ENCODE measurements around the gene THOC5. TPM values are rescaled to one million over a fixed set of nuclear protein-coding genes. Genes with fewer than 3 reads are reported as not detected.
"Not testable (repeated sequence)": the region's sequence is repeated elsewhere in the genome, so short reads cannot be mapped to it uniquely, and the experiment has no call there.

Gene THOC5
- total RNA-seq, 3 donors from 2014 or later (not counting 1 experiment from before 2014, with no cell fraction given): 42.4 to 62.5 (median 52.6) TPM

DNA sequence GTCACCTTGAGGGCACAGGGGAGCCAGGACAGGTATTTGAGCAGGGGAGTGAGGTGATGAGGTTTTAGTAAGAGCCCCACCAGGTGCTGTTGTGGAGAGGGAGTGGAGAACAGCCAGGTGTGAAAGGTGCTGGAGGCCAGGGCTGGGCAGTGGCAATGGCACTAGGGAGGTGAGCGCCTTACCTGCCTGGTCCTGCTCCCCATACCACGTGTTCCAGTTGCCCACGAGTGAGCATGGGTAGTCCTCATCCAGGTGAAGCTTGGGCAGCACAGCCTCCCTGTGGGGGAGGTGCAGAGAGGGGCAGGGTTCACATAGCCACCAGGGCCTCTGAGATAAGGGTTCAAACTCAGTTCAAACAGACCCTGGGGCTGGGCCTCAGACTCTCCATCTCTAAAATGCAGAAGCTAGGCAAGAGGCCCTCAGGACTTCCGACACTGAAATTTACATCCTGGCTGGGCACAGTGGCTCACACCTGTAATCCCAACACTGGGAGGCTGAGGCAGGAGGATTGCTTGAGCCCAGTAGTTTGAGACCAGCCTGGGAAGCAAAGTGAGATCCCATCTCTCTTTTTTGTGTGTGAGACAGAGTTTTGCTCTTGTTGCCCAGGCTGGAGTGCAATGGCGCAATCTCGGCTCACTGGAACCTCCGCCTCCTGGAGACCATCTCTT is 15.6 kb upstream of the THOC5 start:
- TF ChIP-seq, protein P1, sequence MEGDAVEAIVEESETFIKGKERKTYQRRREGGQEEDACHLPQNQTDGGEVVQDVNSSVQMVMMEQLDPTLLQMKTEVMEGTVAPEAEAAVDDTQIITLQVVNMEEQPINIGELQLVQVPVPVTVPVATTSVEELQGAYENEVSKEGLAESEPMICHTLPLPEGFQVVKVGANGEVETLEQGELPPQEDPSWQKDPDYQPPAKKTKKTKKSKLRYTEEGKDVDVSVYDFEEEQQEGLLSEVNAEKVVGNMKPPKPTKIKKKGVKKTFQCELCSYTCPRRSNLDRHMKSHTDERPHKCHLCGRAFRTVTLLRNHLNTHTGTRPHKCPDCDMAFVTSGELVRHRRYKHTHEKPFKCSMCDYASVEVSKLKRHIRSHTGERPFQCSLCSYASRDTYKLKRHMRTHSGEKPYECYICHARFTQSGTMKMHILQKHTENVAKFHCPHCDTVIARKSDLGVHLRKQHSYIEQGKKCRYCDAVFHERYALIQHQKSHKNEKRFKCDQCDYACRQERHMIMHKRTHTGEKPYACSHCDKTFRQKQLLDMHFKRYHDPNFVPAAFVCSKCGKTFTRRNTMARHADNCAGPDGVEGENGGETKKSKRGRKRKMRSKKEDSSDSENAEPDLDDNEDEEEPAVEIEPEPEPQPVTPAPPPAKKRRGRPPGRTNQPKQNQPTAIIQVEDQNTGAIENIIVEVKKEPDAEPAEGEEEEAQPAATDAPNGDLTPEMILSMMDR (IDR thresholded peaks at IDR 0.05): no peak
- DNase-seq (no peak), ATAC-seq (no peak)
- no peaks in the 10 kb centered on the region for H3K36me3 Mint-ChIP-seq
- H3K27me3 ChIP-seq (ENCODE audit: control insufficient read depth, insufficient read depth, low read length): no peaks in the 10 kb centered on the region
- no peaks in the 10 kb centered on the region for H3K27me3 Mint-ChIP-seq (ENCODE audit: low read depth in 2 of 2)
- no peak overlapping the region for H3K27ac ChIP-seq (ENCODE audit: low read length)
- no peaks in the 10 kb centered on the region for H3K9me3 Mint-ChIP-seq
- peaks cover 0 to 4% of the 10 kb centered on the region in 2 donors for H3K4me1 Mint-ChIP-seq
- H3K36me3 ChIP-seq (ENCODE audit: control insufficient read depth, insufficient read depth, low read length): peaks cover 12% of the 10 kb centered on the region
- H3K4me3 Mint-ChIP-seq: no peak overlapping the region
- 93% methylated on average over 7 of the region's 7 CpGs for WGBS (ENCODE audit: insufficient coverage)
- no peak overlapping the region for H3K4me3 ChIP-seq (ENCODE audit: low read length)
- H3K27ac Mint-ChIP-seq: no peak overlapping the region
- H3K9me3 ChIP-seq (ENCODE audit: control insufficient read depth, insufficient read depth, low read length): no peaks in the 10 kb centered on the region
- intact Hi-C loops (cut with micrococcal nuclease): no loop called here
- no peaks in the 10 kb centered on the region for H3K4me1 ChIP-seq (ENCODE audit: control insufficient read depth, insufficient read depth, low read length)

DNA sequence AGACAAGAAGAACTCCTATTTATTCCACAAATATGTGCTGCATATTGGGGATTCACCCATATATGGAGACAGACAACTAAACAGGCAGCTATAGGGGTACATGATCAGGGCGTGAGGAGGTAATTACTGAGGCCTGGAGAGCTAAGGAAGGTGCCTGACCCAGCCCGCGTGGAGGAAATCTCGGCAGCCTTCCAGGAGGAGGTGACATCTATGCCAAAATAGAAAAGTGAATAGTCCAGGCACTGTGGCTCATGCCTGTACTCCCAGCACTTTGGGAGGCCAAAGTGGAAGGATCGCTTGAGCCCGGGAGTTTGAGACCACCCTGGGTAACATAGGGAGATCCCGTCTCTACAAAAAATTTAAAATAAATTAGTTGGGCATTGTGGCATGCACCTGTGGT is 13.8 kb upstream of the THOC5 start:
- no peak for DNase-seq
- intact Hi-C loops (cut with micrococcal nuclease): no loop called here
- no peak for ATAC-seq
- Histone ChIP-seq H3K27ac (ENCODE audit: low read length) (no peak overlapping the region), H3K36me3 (ENCODE audit: control insufficient read depth, insufficient read depth, low read length) (peaks cover 12% of the 10 kb centered on the region), H3K27me3 (ENCODE audit: control insufficient read depth, insufficient read depth, low read length) (no peaks in the 10 kb centered on the region), H3K9me3 (ENCODE audit: control insufficient read depth, insufficient read depth, low read length) (no peaks in the 10 kb centered on the region), H3K4me3 (ENCODE audit: low read length) (no peak overlapping the region), H3K4me1 (ENCODE audit: control insufficient read depth, insufficient read depth, low read length) (no peaks in the 10 kb centered on the region)
- H3K27me3 Mint-ChIP-seq (ENCODE audit: low read depth in 2 of 2): no peaks in the 10 kb centered on the region
- TF ChIP-seq, protein P1 (IDR thresholded peaks at IDR 0.05): no peak
- no peak overlapping the region for H3K4me3 Mint-ChIP-seq
- no peaks in the 10 kb centered on the region for H3K36me3 Mint-ChIP-seq
- WGBS (ENCODE audit: insufficient coverage): 78% methylated on average over 7 of the region's 7 CpGs
- H3K4me1 Mint-ChIP-seq: peaks cover 0 to 4% of the 10 kb centered on the region in 2 donors
- no peak overlapping the region for H3K27ac Mint-ChIP-seq
- H3K9me3 Mint-ChIP-seq: no peaks in the 10 kb centered on the region

DNA sequence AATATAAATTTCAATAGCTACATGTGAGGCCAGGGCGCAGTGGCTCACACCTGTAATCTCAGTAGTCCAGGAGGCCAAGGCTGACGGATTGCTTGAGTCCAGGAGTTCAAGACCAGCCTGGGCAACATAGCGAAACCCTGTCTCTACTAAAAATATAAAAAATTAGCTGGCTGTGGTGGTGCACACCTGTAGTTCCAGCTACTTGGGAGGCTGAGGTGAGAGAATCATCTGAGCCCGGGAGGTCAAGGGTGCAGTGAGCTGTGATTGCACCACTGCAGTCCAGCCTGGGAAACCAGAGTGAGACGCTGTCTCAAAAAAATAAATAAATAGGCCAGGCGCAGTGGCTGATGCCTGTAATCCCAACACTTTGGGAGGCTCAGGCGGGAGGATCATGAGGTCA is 13.0 kb upstream of the THOC5 start:
- H3K4me1 ChIP-seq (ENCODE audit: control insufficient read depth, insufficient read depth, low read length); H3K9me3 ChIP-seq (ENCODE audit: control insufficient read depth, insufficient read depth, low read length); H3K4me1 Mint-ChIP-seq; H3K27me3 Mint-ChIP-seq (ENCODE audit: low read depth in 2 of 2); intact Hi-C loops (cut with micrococcal nuclease); H3K36me3 Mint-ChIP-seq; H3K4me3 Mint-ChIP-seq; DNase-seq; H3K27ac ChIP-seq (ENCODE audit: low read length); H3K4me3 ChIP-seq (ENCODE audit: low read length); ATAC-seq; H3K9me3 Mint-ChIP-seq; H3K27me3 ChIP-seq (ENCODE audit: control insufficient read depth, insufficient read depth, low read length); H3K27ac Mint-ChIP-seq: not testable (repeated sequence)
- WGBS (ENCODE audit: insufficient coverage): over 99% methylated on average over 6 of the region's 7 CpGs
- H3K36me3 ChIP-seq (ENCODE audit: control insufficient read depth, insufficient read depth, low read length): peaks cover 19% of the 10 kb centered on the region

DNA sequence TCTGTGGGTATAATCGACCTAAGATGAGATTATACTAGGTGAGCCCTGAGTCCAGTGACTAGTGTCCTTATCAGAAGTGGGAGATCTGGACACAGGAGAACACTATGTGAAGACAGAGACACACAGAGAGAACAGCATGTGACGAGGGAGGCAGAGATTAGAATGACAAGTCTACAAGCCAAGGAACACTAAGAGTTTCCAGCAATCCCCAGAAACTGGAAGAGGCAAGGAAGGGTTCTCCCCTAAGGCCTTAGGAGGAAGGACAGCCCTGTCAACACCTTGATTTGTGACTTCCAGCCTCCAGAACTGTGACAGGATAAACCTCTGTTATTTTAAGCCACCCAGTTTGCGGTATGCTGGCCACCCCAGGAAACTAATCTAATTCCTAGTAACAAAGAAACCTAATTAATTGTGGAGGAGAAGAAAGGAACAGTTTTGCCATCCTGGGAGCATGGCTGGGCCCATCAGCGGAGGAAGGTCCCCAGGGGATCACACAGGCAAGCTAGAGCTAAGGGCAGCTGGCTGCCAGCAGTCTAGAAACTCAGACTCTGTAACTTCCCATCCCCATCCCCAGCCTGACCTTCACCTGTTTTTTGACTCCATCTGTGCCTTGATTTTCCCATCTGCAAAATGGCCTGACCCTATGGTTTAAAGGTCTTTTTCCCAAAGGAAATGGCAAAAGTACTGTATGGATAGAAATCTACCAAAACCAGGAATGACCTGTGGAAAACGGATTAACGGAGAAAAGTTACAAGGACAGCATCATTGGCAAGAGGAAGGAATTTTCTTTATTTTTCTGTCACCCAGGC is 10.3 kb upstream of the THOC5 start:
- no peak overlapping the region for H3K4me3 ChIP-seq (ENCODE audit: low read length)
- no peaks in the 10 kb centered on the region for H3K27me3 ChIP-seq (ENCODE audit: control insufficient read depth, insufficient read depth, low read length)
- intact Hi-C loops (cut with micrococcal nuclease): no loop called here
- H3K9me3 ChIP-seq (ENCODE audit: control insufficient read depth, insufficient read depth, low read length): no peaks in the 10 kb centered on the region
- H3K4me3 Mint-ChIP-seq: no peak overlapping the region
- H3K27ac ChIP-seq (ENCODE audit: low read length): no peak overlapping the region
- H3K36me3 ChIP-seq (ENCODE audit: control insufficient read depth, insufficient read depth, low read length): peaks cover 27% of the 10 kb centered on the region
- ATAC-seq (no peak), DNase-seq (no peak)
- peaks cover 2% of the 10 kb centered on the region for H3K36me3 Mint-ChIP-seq
- 92% methylated on average over 5 of the region's 6 CpGs for WGBS (ENCODE audit: insufficient coverage)
- no peak overlapping the region for H3K27ac Mint-ChIP-seq
- H3K9me3 Mint-ChIP-seq: no peaks in the 10 kb centered on the region
- H3K4me1 Mint-ChIP-seq: peaks cover 0 to 3% of the 10 kb centered on the region in 2 donors
- H3K27me3 Mint-ChIP-seq (ENCODE audit: low read depth in 2 of 2): no peaks in the 10 kb centered on the region
- no peaks in the 10 kb centered on the region for H3K4me1 ChIP-seq (ENCODE audit: control insufficient read depth, insufficient read depth, low read length)
- TF ChIP-seq, protein P1 (IDR thresholded peaks at IDR 0.05): no peak

Data from natural killer cell (primary cell).